GM12872 (cell line): ENCODE results near the gene KIAA1191.

Experiments
- TF ChIP-seq, protein P1 (sequence below): IDR thresholded peaks from 3 replicates; pipeline ENCODE4 v1.5.1; 2011; ENCODE audit warnings: low read depth, mild to moderate bottlenecking, low read length, moderate library complexity; ENCODE audit not compliant: insufficient read depth

Gene KIAA1191

DNA sequence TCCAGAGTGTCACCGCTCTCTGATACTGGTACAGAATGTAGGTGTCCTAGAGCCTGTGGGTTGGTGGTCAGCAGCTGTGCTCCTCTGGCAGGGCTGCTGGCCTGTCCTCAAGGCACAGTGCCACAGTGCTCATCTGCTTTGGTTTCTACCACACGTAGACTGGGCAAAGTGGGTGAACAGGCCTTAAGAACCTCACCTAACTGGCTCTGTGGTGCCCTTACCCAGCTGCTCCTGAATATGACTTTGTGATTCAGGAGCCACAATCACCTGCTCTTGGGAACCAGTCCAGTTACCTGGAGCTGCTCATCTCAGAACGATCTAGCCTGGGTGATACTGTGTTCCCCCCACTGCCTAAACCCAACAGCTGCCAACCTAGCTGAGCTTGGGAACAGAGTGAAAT, 20.4 kb upstream of the KIAA1191 start:
- TF ChIP-seq, protein P1, sequence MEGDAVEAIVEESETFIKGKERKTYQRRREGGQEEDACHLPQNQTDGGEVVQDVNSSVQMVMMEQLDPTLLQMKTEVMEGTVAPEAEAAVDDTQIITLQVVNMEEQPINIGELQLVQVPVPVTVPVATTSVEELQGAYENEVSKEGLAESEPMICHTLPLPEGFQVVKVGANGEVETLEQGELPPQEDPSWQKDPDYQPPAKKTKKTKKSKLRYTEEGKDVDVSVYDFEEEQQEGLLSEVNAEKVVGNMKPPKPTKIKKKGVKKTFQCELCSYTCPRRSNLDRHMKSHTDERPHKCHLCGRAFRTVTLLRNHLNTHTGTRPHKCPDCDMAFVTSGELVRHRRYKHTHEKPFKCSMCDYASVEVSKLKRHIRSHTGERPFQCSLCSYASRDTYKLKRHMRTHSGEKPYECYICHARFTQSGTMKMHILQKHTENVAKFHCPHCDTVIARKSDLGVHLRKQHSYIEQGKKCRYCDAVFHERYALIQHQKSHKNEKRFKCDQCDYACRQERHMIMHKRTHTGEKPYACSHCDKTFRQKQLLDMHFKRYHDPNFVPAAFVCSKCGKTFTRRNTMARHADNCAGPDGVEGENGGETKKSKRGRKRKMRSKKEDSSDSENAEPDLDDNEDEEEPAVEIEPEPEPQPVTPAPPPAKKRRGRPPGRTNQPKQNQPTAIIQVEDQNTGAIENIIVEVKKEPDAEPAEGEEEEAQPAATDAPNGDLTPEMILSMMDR: no peak

DNA sequence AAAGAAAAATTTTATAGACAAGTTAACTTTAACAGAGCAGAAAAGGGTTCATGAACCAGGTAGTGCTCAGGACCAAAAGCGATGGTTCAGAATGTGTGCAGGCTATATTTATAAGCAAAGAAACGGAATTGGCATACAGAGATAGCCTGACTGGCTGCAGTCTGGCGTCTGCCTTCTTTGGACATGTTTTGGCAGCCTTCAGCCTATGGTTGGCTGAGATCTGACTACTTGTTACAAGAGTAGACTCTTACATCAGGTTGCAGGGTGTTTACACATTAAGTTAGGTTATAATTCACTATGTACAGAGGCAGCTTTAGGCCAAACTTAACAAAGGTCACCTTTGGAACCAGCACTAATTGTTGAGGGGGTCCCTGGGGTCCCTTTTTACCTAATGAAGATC, 19.9 kb upstream of the KIAA1191 start:
- TF ChIP-seq, protein P1: no peak

DNA sequence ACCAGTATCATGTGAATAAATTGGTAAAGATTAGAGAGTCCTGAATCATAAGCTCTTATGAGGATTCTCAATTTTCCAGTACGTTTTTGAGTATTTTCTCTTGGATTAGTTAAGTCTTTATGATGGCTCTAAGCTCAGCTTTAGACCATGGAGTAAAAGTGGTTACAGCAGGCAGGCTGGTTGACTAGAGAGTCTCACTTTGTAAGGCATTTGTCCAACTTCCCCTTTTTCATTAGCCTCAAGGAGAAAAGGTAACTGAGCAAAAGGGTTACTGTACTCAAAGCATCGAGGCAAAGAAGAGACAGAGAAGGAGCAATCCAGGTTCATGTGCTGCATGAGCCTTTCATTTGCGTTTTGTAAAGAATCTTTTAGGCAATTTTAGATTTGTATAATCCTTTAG, 18.3 kb upstream of the KIAA1191 start:
- TF ChIP-seq, protein P1: no peak

DNA sequence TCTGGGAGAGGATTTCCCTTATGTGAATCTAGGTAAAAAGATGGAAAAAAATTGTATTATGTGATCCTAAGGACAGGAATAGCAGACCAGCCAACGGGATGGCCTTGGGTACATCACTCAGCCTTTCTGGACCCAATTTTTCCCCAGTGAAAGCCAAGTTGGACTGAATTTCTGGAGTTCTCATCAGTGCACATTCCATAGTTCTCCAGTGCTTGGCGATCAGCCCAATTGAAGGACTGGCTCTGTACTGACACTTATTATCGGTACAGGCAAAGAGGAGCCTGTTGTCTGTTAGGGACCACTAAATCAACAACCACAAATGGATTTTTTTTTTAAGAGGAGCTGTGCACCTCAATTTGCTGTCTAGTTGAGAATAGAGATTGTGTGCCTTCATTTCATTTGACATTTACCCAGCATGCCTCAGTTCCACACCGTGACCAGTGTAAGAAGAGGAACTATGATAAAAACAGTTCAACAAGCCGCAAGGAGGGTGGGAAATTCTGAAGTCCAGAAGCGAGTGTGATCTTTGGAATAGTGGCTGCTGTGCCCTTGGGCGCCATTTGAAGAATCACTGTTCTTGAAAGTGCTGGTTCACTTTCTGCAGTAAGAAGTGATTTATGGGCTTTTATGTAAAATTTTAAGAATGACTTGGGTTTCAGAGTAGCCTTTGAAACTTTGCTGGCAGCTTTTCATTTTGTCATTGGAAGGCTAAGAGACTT, 11.7 kb upstream of the KIAA1191 start:
- TF ChIP-seq, protein P1: no peak

DNA sequence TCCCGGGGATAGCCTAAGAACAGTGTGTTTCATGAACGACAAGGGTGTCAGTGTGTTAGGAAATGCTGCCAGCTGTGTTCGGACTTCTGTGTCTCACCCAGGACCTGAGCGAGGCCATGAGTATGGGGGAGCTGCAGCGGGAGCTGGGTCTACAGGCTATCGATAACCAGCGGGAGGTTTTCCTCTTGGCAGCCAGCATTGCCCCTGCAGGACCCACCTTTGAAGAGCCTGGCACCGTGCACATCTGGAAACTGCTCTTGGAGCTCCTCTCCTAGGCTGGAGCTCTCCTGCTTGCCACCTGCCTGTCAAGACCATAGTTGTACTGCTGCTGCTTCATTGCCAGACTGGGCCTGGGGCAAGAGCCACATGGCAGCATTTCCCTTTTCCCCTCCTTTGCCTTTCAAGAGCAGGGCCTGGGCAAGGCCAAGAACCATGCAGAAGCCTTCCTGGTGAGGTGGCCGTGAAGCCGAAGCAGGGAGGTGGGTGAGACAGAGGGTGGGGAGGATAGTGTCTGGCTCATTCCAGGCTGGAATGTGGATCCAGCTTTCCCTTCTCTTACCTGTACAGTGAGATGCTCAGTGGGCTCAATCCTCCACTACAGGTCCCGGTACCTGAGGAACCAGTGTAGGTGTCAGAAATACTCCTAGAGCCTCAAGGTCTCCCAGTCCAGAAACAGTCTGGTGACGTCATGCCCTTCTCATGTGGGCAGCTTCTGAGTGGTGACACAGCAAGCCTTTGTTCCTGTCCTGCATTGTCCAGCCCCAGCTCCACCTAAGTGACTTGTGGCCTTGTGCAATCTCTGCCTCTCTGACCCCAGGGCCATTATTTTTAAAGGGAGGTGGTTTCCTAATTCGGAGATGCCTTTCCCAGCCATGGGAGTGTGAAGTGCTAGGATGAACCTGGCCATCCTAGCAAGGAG, 10.3 kb upstream of the KIAA1191 start:
- TF ChIP-seq, protein P1: no peak

DNA sequence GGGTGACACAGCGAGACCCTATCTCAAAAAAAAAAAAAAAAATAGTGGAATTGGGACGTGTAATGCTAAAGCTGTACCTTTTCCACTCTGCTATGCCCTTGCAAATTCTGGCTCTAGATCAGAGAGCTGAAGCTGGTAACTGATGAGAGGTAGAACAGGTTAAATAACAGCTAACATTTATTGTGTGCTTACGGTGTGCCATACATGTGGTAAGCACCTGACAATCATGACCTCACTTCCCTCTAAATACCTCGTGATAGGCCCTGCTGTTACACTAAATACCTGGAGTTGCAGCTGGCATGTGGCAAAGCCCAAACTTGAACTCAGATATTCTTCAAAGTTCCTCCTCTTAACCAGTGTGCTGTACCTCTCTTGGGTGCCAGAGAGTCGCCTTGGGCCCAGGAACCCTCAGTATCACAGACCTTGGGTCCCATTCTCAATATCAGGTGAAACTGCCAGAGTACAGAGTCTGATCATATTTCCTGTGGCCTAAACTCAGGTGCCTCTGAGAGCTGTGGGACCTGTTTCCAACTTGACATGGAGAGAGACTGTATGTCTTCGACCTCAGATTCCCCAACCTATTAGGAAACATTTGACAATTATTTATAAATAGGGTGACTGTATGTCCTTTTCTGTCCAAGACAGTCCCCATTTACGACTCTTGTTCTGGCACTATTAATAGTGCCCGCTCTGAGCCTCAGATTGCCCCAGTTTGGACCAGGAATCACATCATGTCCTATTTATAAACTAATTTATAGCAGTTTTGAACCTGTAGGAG, 8.6 kb upstream of the KIAA1191 start:
- TF ChIP-seq, protein P1: no peak

DNA sequence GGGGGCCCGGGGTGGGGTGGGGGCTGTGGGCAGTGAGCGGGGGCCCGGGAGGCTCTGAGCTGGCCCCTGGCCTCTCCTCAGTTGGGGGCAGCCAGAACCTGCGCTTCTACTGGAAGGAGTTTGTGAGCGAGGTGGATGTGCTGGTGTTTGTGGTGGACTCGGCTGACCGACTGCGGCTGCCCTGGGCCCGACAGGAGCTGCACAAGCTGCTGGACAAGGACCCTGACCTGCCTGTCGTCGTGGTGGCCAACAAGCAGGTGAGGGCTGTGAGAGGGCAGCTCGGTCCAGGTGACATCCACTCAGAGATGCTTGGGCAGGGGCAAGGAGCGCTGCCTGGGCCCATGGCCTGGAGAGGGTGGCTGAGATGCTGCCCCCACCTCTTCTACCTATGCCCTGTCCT, 7.2 kb upstream of the KIAA1191 start:
- TF ChIP-seq, protein P1: no peak
